GM21825 (cell line): ENCODE measurements around the gene NKIRAS2.

ENCODE experiments used
- ATAC-seq: cut with Tn5 transposase; IDR thresholded peaks from one replicate; pipeline ENCODE4 v1.9.1; 2021; ENCODE audit warnings: mild to moderate bottlenecking, moderate library complexity; ENCODE audit not compliant: unreplicated experiment

Gene NKIRAS2

GRCh38 chr17:42053731-42054500 is 34.0 kb downstream of the NKIRAS2 start:
- no peak for ATAC-seq

- no peak for ATAC-seq
Measured at GRCh38 chr17:42055027-42055426, 35.1 kb downstream of the NKIRAS2 start.

GRCh38 chr17:42055496-42055895 is 35.6 kb downstream of the NKIRAS2 start:
- ATAC-seq: no peak

GRCh38 chr17:42056635-42057034 is 36.7 kb downstream of the NKIRAS2 start:
- no peak for ATAC-seq

GRCh38 chr17:42058063-42058462 is 38.2 kb downstream of the NKIRAS2 start:
- ATAC-seq: no peak

GRCh38 chr17:42059815-42060214 is 39.9 kb downstream of the NKIRAS2 start:
- ATAC-seq: no peak

- ATAC-seq: no peak
Measured at GRCh38 chr17:42060231-42060630, 40.3 kb downstream of the NKIRAS2 start.

GRCh38 chr17:42061646-42062487 is 42.0 kb downstream of the NKIRAS2 start:
- no peak for ATAC-seq

- ATAC-seq: no peak
Measured at GRCh38 chr17:42062681-42063080, 42.8 kb downstream of the NKIRAS2 start.

GRCh38 chr17:42065201-42065600 is 45.3 kb downstream of the NKIRAS2 start:
- ATAC-seq: no peak

- no peak for ATAC-seq
Measured at GRCh38 chr17:42067371-42068091, 47.6 kb downstream of the NKIRAS2 start.

- no peak for ATAC-seq
Measured at GRCh38 chr17:42068979-42069378, 49.1 kb downstream of the NKIRAS2 start.

GRCh38 chr17:42071810-42072209 is 51.9 kb downstream of the NKIRAS2 start:
- no peak for ATAC-seq

- no peak for ATAC-seq
Measured at GRCh38 chr17:42072323-42073187, 52.7 kb downstream of the NKIRAS2 start.
